Hematopoietic multipotent progenitor cell treated with erythropoietin and hydrocortisone succinate and interleukin-3 and kit ligand, for 8 days (in vitro differentiated cells): ENCODE measurements around the gene MYOCOS.
"Not testable (repeated sequence)": the region's sequence is repeated elsewhere in the genome, so short reads cannot be mapped to it uniquely, and the experiment has no call there.

Source experiments
- DNase-seq: peaks from one replicate; pipeline ENCODE4 v3.0.0-alpha.2; 2015

MYOCOS gene

GRCh38 chr1:171627020-171627419 is 5.0 kb downstream of the MYOCOS start:
- no peak for DNase-seq

- no peak for DNase-seq
Observed at GRCh38 chr1:171628225-171628624, 6.2 kb downstream of the MYOCOS start.

GRCh38 chr1:171635661-171636060 is 13.6 kb downstream of the MYOCOS start:
- no peak for DNase-seq

GRCh38 chr1:171636141-171636540 is 14.1 kb downstream of the MYOCOS start:
- DNase-seq = no peak

- DNase-seq = no peak
Observed at GRCh38 chr1:171637928-171638576, 16.0 kb downstream of the MYOCOS start.

GRCh38 chr1:171640225-171640624 is 18.2 kb downstream of the MYOCOS start:
- no peak for DNase-seq

GRCh38 chr1:171641076-171641864 is 19.2 kb downstream of the MYOCOS start:
- DNase-seq = no peak

- DNase-seq = no peak
Observed at GRCh38 chr1:171642197-171642596, 20.2 kb downstream of the MYOCOS start.

GRCh38 chr1:171643156-171643555 is 21.1 kb downstream of the MYOCOS start:
- no peak for DNase-seq

- peak; percentile 95 for DNase-seq
Observed at GRCh38 chr1:171644805-171645483, 22.9 kb downstream of the MYOCOS start.

- DNase-seq = no peak
Observed at GRCh38 chr1:171645553-171646248, 23.7 kb downstream of the MYOCOS start.

- DNase-seq = no peak
Observed at GRCh38 chr1:171646249-171646560, 24.2 kb downstream of the MYOCOS start.

GRCh38 chr1:171652234-171652822 is 30.3 kb downstream of the MYOCOS start, which contains the start of gene MYOC:
Gene MYOC, minus strand, starts transcription at chr1:171652688. Its CDS starts 77 bp downstream, at chr1:171652611.
- no peak for DNase-seq

- DNase-seq = no peak
Observed at GRCh38 chr1:171653796-171654195, 31.8 kb downstream of the MYOCOS start.

GRCh38 chr1:171654201-171654941 is 32.3 kb downstream of the MYOCOS start:
- no peak for DNase-seq

- peak; percentile 81 for DNase-seq
Observed at GRCh38 chr1:171654942-171655745, 33.1 kb downstream of the MYOCOS start.

- DNase-seq = no peak
Observed at GRCh38 chr1:171655746-171656116, 33.7 kb downstream of the MYOCOS start.

- DNase-seq = not testable (repeated sequence)
Observed at GRCh38 chr1:171656206-171656605, 34.2 kb downstream of the MYOCOS start.

- no peak for DNase-seq
Observed at GRCh38 chr1:171661076-171661650, 39.1 kb downstream of the MYOCOS start.

GRCh38 chr1:171663036-171663853 is 41.2 kb downstream of the MYOCOS start:
- DNase-seq = no peak
